HepG2 (cell line): ENCODE data around the gene BEGAIN. TPM values are rescaled to one million over a fixed set of nuclear protein-coding genes. Genes with fewer than 3 reads are reported as not detected.

Experiments used
- ATAC-seq: fragments of 200-7000 bp; cut with Tn5 transposase; 3 replicates; pipeline ENCODE4 v1.9.1; 2020; ENCODE audit warnings: mild to moderate bottlenecking, moderate library complexity
- BruUV-seq: library from RNA; stranded (reverse); fragments of 400-500 nt; replicated peaks from 2 replicates; lab custom pipeline; 2021; lab: Mats Ljungman, UMichigan
- CTCF ChIA-PET: fragments of 300-600 bp; formaldehyde crosslinking; extraction: SDS; loops from one replicate; lab custom pipeline; 2021; ENCODE audit warnings: low total read pairs, inconsistent platforms, low intra/inter-chr PET ratio; lab: Yijun Ruan, JAX
- POLR2A ChIA-PET: fragments of 350-600 bp; sonication (Branson Sonifier 250); formaldehyde crosslinking; loops from one replicate; lab custom pipeline; 2020; ENCODE audit warnings: antibody characterized with exemption, inconsistent platforms; lab: Yijun Ruan, JAX
- DNase-seq: peaks from one replicate; pipeline ENCODE4 v3.0.0-alpha.2; 2015; ENCODE audit warnings: low spot score
- FAIRE-seq: peaks from 3 replicates; lab custom pipeline; 2011; peaks lifted over from hg19 to GRCh38; lab: Jason Lieb, UNC
- H2AFZ ChIP-seq: one replicate; pipeline ENCODE4 v1.6.1; 2011; ENCODE audit warnings: low read length, inconsistent platforms
- H3K27ac ChIP-seq: fragments of 300-600 bp; 3 replicates; pipeline ENCODE4 v1.8.0; 2011; ENCODE audit warnings: mixed run types, mild to moderate bottlenecking, mixed read lengths, low read length, inconsistent platforms; ENCODE audit not compliant: insufficient read depth; ENCODE audit errors: extremely low read length
- H3K27me3 ChIP-seq, 2 experiments: fragments of 200-600 bp in 1 of 2; 2 replicates in 1 of 2; 3 replicates in 1 of 2; pipeline versions ENCODE4 v1.6.0 to v1.8.0; 2011; ENCODE audit warnings: low read length in 2 of 2, mild to moderate bottlenecking in 2 of 2, moderate library complexity in 2 of 2, inconsistent platforms in 1 of 2; ENCODE audit not compliant: insufficient read depth in 2 of 2, control insufficient read depth in 1 of 2
- H3K36me3 ChIP-seq, 2 experiments: fragments of 200-600 bp in 1 of 2; replicated peaks in 1 of 2; 2 replicates in 1 of 2; 3 replicates in 1 of 2; pipeline versions ENCODE4 v1.5.1 to v1.8.0; 2011; ENCODE audit warnings: low read length in 2 of 2, inconsistent platforms in 1 of 2; ENCODE audit not compliant: insufficient read depth in 2 of 2, control insufficient read depth in 1 of 2
- H3K4me1 ChIP-seq: 2 replicates; pipeline ENCODE4 v1.5.1; 2012; ENCODE audit warnings: low read length, inconsistent platforms; ENCODE audit not compliant: insufficient read depth
- H3K4me2 ChIP-seq: 2 replicates; pipeline ENCODE4 v1.6.0; 2011; ENCODE audit warnings: low read depth, low read length, inconsistent platforms
- H3K4me3 ChIP-seq, 3 experiments: fragments of 200-600 bp in 1 of 3; sonication (generic), shearing (Covaris generic) in 1 of 3; replicated peaks in 1 of 3; 2 replicates each; pipeline ENCODE4 v1.5.1; 2011 to 2016; ENCODE audit warnings: low read length in 3 of 3, inconsistent platforms in 2 of 3, low read depth in 2 of 3, mild to moderate bottlenecking in 2 of 3, control low read depth in 1 of 3, mixed read lengths in 1 of 3; ENCODE audit not compliant: insufficient read depth in 1 of 3
- H3K79me2 ChIP-seq: one replicate; pipeline ENCODE4 v1.6.1; 2011; ENCODE audit warnings: low read length, inconsistent platforms; ENCODE audit not compliant: insufficient read depth
- H3K9ac ChIP-seq: 2 replicates; pipeline ENCODE4 v1.6.0; 2011; ENCODE audit warnings: mild to moderate bottlenecking, low read depth, low read length, inconsistent platforms; ENCODE audit not compliant: insufficient read depth
- H3K9me3 ChIP-seq: 2 replicates; pipeline ENCODE4 v1.5.1; 2012; ENCODE audit warnings: mild to moderate bottlenecking, low read length
- H4K20me1 ChIP-seq: 2 replicates; pipeline ENCODE4 v1.6.0; 2011; ENCODE audit warnings: inconsistent platforms, mild to moderate bottlenecking, low read length, moderate library complexity; ENCODE audit not compliant: insufficient read depth
- FOXM1 ChIP-seq: sonication (generic); formaldehyde crosslinking; IDR thresholded peaks from 2 replicates; pipeline ENCODE4 v1.5.0; 2020; ENCODE audit warnings: missing genetic modification reagents
- GTF2F1 ChIP-seq: fragments of 150-350 bp; IDR thresholded peaks from 2 replicates; pipeline ENCODE4 v1.6.1; 2014; ENCODE audit warnings: low read length
- GTF3A ChIP-seq: sonication (generic); formaldehyde crosslinking; conservative IDR thresholded peaks from 2 replicates; pipeline ENCODE4 v1.4.0; 2020; ENCODE audit warnings: mild to moderate bottlenecking, missing genetic modification reagents
- HMGXB4 ChIP-seq, 2 experiments: sonication (generic) in 1 of 2; formaldehyde crosslinking in 1 of 2; IDR thresholded peaks; 2 replicates each; pipeline versions ENCODE4 v1.4.0 to v1.6.1; 2018 to 2020; ENCODE audit warnings: missing genetic modification reagents in 2 of 2, borderline replicate concordance in 1 of 2, low read depth in 1 of 2, mild to moderate bottlenecking in 1 of 2, missing biosample characterization in 1 of 2
- MEF2D ChIP-seq: sonication (generic); formaldehyde crosslinking; IDR thresholded peaks from 2 replicates; pipeline ENCODE4 v1.5.1; 2020; ENCODE audit warnings: mild to moderate bottlenecking, missing genetic modification reagents
- PAWR ChIP-seq: sonication (generic); formaldehyde crosslinking; IDR thresholded peaks from 2 replicates; pipeline ENCODE4 v1.4.0; 2020; ENCODE audit warnings: missing genetic modification reagents, mild to moderate bottlenecking, borderline replicate concordance
- REST ChIP-seq, 2 experiments: IDR thresholded peaks; 2 replicates each; pipeline ENCODE4 v1.6.1; 2011 to 2012; ENCODE audit warnings: low read length in 2 of 2, borderline replicate concordance in 1 of 2, low read depth in 1 of 2, mild to moderate bottlenecking in 1 of 2, moderate library complexity in 1 of 2
- ZBTB42 ChIP-seq: sonication (generic); formaldehyde crosslinking; IDR thresholded peaks from 2 replicates; pipeline ENCODE4 v1.5.0; 2020; ENCODE audit warnings: mild to moderate bottlenecking, missing genetic modification reagents
- ZBTB46 ChIP-seq: sonication (generic); formaldehyde crosslinking; IDR thresholded peaks from 2 replicates; pipeline ENCODE4 v1.4.0; 2020; ENCODE audit warnings: mild to moderate bottlenecking, missing genetic modification reagents, borderline replicate concordance
- ZNF207 ChIP-seq: fragments of 450-650 bp; IDR thresholded peaks from 2 replicates; pipeline ENCODE4 v1.6.1; 2016; ENCODE audit warnings: antibody characterized with exemption, borderline replicate concordance
- ZNF24 ChIP-seq: fragments of 450-650 bp; IDR thresholded peaks from 2 replicates; pipeline ENCODE4 v1.6.1; 2017; ENCODE audit warnings: antibody characterized with exemption, mild to moderate bottlenecking
- ZNF275 ChIP-seq: sonication (generic); formaldehyde crosslinking; IDR thresholded peaks from 2 replicates; pipeline ENCODE4 v1.8.0; 2022; ENCODE audit warnings: missing genetic modification reagents, mild to moderate bottlenecking, inconsistent platforms, borderline replicate concordance
- ZNF33A ChIP-seq: sonication (generic); formaldehyde crosslinking; IDR thresholded peaks from 2 replicates; pipeline ENCODE4 v1.5.1; 2020; ENCODE audit warnings: missing genetic modification reagents, mild to moderate bottlenecking, moderate library complexity, borderline replicate concordance
- ZNF550 ChIP-seq: sonication (generic); formaldehyde crosslinking; IDR thresholded peaks from 2 replicates; pipeline ENCODE4 v1.4.0; 2020; ENCODE audit warnings: mild to moderate bottlenecking, missing genetic modification reagents, borderline replicate concordance
- ZNF839 ChIP-seq: sonication (generic); formaldehyde crosslinking; IDR thresholded peaks from 2 replicates; pipeline ENCODE4 v1.4.0; 2020; ENCODE audit warnings: missing genetic modification reagents, mild to moderate bottlenecking, borderline replicate concordance
- WGBS: methylation state at CpG from one replicate; pipeline ENCODE4 v1.1.6; 2017; ENCODE audit warnings: low lambda C conversion rate; 5-methylcytosine and 5-hydroxymethylcytosine counted together
- in situ Hi-C: cut with HindIII; loops from 2 replicates; pipeline ENCODE4 v1.10.0; 2017; ENCODE audit warnings: low pct_unique_long_range_greater_than_20kb; ENCODE audit not compliant: extremely low pct_ligation_motif_present
- intact Hi-C: fragments of 100-400 bp; cut with micrococcal nuclease; formaldehyde crosslinking; loops from one replicate; pipeline ENCODE4 v1.10.0; 2022; ENCODE audit not compliant: unreplicated experiment
- polyA plus RNA-seq, 8 experiments: library from polyadenylated mRNA; depleted of rRNA in 3 of 8; stranded (reverse) in 7 of 8; unstranded in 1 of 8; fragments of >200 nt; fragmentation: Illumina TruSeq in 4 of 8; extraction: Trizol in 4 of 8; gene quantifications; 2 replicates each; pipeline versions ENCODE4 v1.2.1 to v1.2.3, GENCODE V29; 2011 to 2016; ENCODE audit warnings: low read depth in 4 of 8, missing spikeins in 1 of 8, mixed read lengths in 1 of 8; ENCODE audit not compliant: insufficient read depth in 1 of 8
- total RNA-seq, 5 experiments: library from RNA; depleted of rRNA; stranded (reverse); fragments of >200 nt; fragmentation: Illumina TruSeq; extraction: Trizol; gene quantifications; 2 replicates each; pipeline ENCODE4 v1.2.3, GENCODE V29; 2016; ENCODE audit warnings: low read depth in 1 of 5

The BEGAIN gene
- total and polyA plus RNA-seq, 2 of the 13 experiments (the other 11 are each of a cell fraction or from before 2014, with no cell fraction given), result not detected

GRCh38 chr14:100544506-100545141, 42.6 kb downstream of the BEGAIN start:
- in situ Hi-C loops, result no loop called here
- ChIA-PET POLR2A (no interaction called here), CTCF (no interaction called here)

More at GRCh38 chr14:100544506-100545141, 42.6 kb downstream of the BEGAIN start:
- WGBS, result 20% methylated on average over 1 of the region's 15 CpGs
- Histone ChIP-seq H3K4me1 (peaks cover 7% of the 10 kb centered on the region; the same call in 1 of the 2 replicates), H3K36me3 (no peaks in the 10 kb centered on the region), H3K27me3 (peaks cover 22 to 85% of the 10 kb centered on the region in 2 experiments), H4K20me1 (no peaks in the 10 kb centered on the region), H3K79me2 (no peaks in the 10 kb centered on the region), H2AFZ (no peak overlapping the region)
- intact Hi-C loops, result no loop called here
- no peak for FAIRE-seq
- no peak for TF ChIP-seq HMGXB4 (CRISPR knock-in tag; IDR thresholded peaks at IDR 0.05; ENCODE audit: borderline replicate concordance in 1 of 2, low read depth in 1 of 2)
- TF ChIP-seq GTF2F1, result no peak
- no peak for TF ChIP-seq FOXM1 (CRISPR knock-in tag)
- TF ChIP-seq ZNF839 (CRISPR knock-in tag), result no peak
- TF ChIP-seq ZBTB42, result no peak
- no peak for TF ChIP-seq GTF3A
- no peak for TF ChIP-seq MEF2D (CRISPR knock-in tag)
- TF ChIP-seq PAWR, result no peak
- no peak for TF ChIP-seq ZNF24
- no peak for TF ChIP-seq ZNF275
- TF ChIP-seq ZNF33A (CRISPR knock-in tag), result no peak
- TF ChIP-seq ZNF207, result no peak
- no peak for TF ChIP-seq ZBTB46 (CRISPR knock-in tag)
- TF ChIP-seq ZNF550 (CRISPR knock-in tag), result no peak
- TF ChIP-seq REST (IDR thresholded peaks at IDR 0.05; ENCODE audit: borderline replicate concordance in 1 of 2, low read depth in 1 of 2, low read length in 2 of 2), result no peak
- TF ChIP-seq, all 625 proteins: peak for 0
- DNase-seq (no peak), ATAC-seq (no peak)
- no peak overlapping the region for H3K27ac ChIP-seq
- no peak overlapping the region for H3K4me3 ChIP-seq
- no peaks in the 10 kb centered on the region for H3K9me3 ChIP-seq
- H3K4me2 ChIP-seq, result no peak overlapping the region
- no TSS peak for BruUV-seq
- H3K9ac ChIP-seq, result no peak overlapping the region
